Cardiac fibroblast (primary cell): ENCODE measurements around the gene RHBDD1.

Experiments used
- DNase-seq, 2 donors: peaks; one replicate each; pipeline versions ENCODE4 v3.0.0 to v3.0.0-alpha.2; 2010; ENCODE audit warnings: low read depth in 2 of 2
- H3K4me3 ChIP-seq, 2 donors: replicated peaks in 1 of 2; 1 replicate in 1 of 2; 2 replicates in 1 of 2; pipeline ENCODE4 v1.5.1; 2011; ENCODE audit warnings: low read depth in 2 of 2, low read length in 2 of 2, mild to moderate bottlenecking in 2 of 2, moderate library complexity in 1 of 2
- CTCF ChIP-seq: IDR thresholded peaks from one replicate; pipeline ENCODE4 v1.5.1; 2011; ENCODE audit warnings: low read depth, mild to moderate bottlenecking, low read length, inconsistent platforms

RHBDD1 gene

GRCh38 chr2:226835796-226836547 is at the start of gene RHBDD1:
RHBDD1 (plus strand) TSS chr2:226836054; CDS start chr2:226864694, 28,640 bp downstream.
- DNase-seq, result peak; percentile 95 to 97
- no peak for TF ChIP-seq CTCF
- peak within 1 kb of the TSS; percentile 82 to 83 for H3K4me3 ChIP-seq

GRCh38 chr2:226788064-226788463 is 47.8 kb upstream of the RHBDD1 start:
- TF ChIP-seq CTCF, result no peak
- H3K4me3 ChIP-seq, result no peak overlapping the region
- DNase-seq, result peak in 1 of 2 donors; percentile 23

- H3K4me3 ChIP-seq, result no peak overlapping the region
- DNase-seq, result peak in 1 of 2 donors; percentile 50
- no peak for TF ChIP-seq CTCF
Observed at GRCh38 chr2:226788881-226789490, 46.9 kb upstream of the RHBDD1 start.

- H3K4me3 ChIP-seq, result no peak overlapping the region
- peak in 1 of 2 donors; percentile 51 for DNase-seq
- TF ChIP-seq CTCF, result no peak
Observed at GRCh38 chr2:226790011-226790410, 45.8 kb upstream of the RHBDD1 start.

- TF ChIP-seq CTCF, result no peak
- no peak for DNase-seq
- H3K4me3 ChIP-seq, result no peak overlapping the region
Observed at GRCh38 chr2:226790431-226790830, 45.4 kb upstream of the RHBDD1 start.

- peak overlapping the region; percentile 49 to 56 for H3K4me3 ChIP-seq
- peak; percentile 66 to 73 for DNase-seq
- no peak for TF ChIP-seq CTCF
Observed at GRCh38 chr2:226791056-226791486, 44.8 kb upstream of the RHBDD1 start.
